ENCODE measurements around the gene VGLL2.

GRCh38 chr6:117270843-117271507 is 5.6 kb downstream of the VGLL2 start:
- TF ChIP-seq YY1 (IDR thresholded peaks at IDR 0.05; ENCODE audit: low read depth): no peak
- TF ChIP-seq EP300 (IDR thresholded peaks at IDR 0.05; ENCODE audit: borderline replicate concordance): no peak

All from Ishikawa (cell line).